AG04449 (cell line): Measurements from ENCODE around the gene LYVE1.

Experiments used
- CTCF ChIA-PET: fragments of 350-600 bp; formaldehyde crosslinking; extraction: SDS; loops from one replicate; lab custom pipeline; 2021; ENCODE audit warnings: antibody characterized with exemption; lab: Yijun Ruan, JAX
- POLR2A ChIA-PET: fragments of 400-600, 350-600 bp; formaldehyde crosslinking; extraction: SDS; loops from one replicate; lab custom pipeline; 2020; ENCODE audit warnings: antibody characterized with exemption, inconsistent platforms; lab: Yijun Ruan, JAX
- DNase-seq: peaks from one replicate; pipeline ENCODE4 v3.0.0-alpha.2; 2010; ENCODE audit warnings: low read depth, low spot score
- H3K4me3 ChIP-seq: 2 replicates; pipeline ENCODE4 v1.5.1; 2011; ENCODE audit warnings: low read depth, mild to moderate bottlenecking, control low read depth, low read length
- TF ChIP-seq, protein P1 (sequence below): IDR thresholded peaks from one replicate; pipeline ENCODE4 v1.5.1; 2011; ENCODE audit warnings: mild to moderate bottlenecking, moderate library complexity, low read length, control low read depth, inconsistent platforms; ENCODE audit not compliant: insufficient read depth; ENCODE audit errors: missing control alignments

LYVE1 gene

DNA sequence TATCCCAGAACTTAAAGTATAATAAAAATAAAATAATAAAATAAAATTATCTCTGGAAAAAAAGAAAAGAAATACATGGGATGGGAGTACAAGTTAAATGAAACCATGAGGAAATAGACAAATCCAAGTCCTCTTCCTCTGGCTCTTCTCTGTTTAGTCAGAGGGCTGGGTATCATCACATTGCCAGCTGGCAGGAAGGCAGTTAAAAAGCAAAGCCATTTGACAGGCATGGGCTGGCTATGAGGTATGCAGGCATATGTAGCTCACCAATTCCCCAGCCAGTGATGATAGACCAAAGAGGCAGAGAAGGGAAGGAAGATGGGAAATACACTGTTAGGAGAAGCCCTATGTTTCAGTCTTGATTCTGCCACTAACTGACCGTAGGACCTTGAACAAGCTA is 6.5 kb downstream of the LYVE1 start:
- ChIA-PET POLR2A (no interaction called here), CTCF (interaction anchor here (5.1 kb wide), 1 partner anchor 21 kb away, joined by 33 read pairs; the partner anchor contains the start of gene RNF141)
- H3K4me3 ChIP-seq = no peak overlapping the region
- TF ChIP-seq, protein P1, sequence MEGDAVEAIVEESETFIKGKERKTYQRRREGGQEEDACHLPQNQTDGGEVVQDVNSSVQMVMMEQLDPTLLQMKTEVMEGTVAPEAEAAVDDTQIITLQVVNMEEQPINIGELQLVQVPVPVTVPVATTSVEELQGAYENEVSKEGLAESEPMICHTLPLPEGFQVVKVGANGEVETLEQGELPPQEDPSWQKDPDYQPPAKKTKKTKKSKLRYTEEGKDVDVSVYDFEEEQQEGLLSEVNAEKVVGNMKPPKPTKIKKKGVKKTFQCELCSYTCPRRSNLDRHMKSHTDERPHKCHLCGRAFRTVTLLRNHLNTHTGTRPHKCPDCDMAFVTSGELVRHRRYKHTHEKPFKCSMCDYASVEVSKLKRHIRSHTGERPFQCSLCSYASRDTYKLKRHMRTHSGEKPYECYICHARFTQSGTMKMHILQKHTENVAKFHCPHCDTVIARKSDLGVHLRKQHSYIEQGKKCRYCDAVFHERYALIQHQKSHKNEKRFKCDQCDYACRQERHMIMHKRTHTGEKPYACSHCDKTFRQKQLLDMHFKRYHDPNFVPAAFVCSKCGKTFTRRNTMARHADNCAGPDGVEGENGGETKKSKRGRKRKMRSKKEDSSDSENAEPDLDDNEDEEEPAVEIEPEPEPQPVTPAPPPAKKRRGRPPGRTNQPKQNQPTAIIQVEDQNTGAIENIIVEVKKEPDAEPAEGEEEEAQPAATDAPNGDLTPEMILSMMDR = no peak
- DNase-seq = no peak

DNA sequence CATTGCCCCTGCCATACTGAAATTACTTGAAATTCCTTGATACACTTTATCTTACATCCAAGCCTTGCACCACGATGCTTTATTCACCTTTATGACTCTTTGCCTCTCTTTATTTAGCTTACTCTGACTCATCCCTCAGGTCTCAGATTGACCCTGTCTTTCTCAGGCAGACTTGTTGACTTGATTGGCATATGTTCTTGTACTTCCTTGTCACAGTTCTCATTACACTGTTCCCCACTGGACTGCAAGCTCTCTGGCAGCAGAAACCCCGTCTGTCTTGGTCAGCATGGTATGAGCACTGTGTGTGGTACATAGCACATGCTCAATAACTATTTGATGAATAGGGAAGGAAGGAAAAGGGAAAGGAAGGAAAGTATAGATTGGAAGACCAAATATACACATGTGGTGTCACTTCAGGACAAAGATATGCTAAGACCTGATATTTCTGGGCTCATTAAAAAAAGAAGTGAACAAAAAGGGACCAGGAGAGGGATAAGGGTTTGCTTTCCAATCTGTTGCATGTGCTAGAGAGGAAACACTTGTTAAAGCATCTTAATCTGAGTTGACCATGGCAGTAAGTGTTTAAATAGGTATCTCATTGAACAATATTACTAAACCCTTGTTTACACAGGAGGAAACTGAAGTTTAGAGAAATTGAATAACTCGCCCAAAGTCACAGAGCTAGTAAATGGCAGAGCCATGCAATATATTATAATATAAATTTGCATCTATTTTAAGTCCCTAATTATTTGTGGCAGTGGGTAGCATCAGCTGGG is 7.2 kb downstream of the LYVE1 start:
- ChIA-PET POLR2A (no interaction called here), CTCF (interaction anchor here (1.2 to 5.1 kb wide), 2 partner anchors 15 to 20 kb away, joined by 3 to 33 read pairs; partner anchors contain the start of gene RNF141)
- DNase-seq = no peak
- TF ChIP-seq, protein P1 = no peak
- no peak overlapping the region for H3K4me3 ChIP-seq

DNA sequence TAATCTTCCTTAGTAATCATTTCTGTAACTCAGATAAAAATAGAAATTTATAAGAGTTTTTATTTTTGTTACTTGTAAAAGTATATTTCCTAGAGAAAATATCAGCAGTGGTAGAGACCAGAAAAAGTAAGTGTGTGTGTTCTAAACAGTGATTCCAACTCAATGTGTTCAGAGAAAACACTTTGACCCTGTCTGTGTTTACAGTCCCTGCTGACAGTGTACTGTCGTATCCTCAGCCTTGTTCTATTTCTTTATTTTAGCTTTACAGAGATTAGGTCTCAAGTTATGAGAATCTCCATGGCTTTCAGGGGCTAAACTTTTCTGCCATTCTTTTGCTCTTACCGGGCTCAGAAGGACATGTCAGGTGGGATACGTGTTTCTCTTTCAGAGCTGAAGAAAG is 10.2 kb downstream of the LYVE1 start:
- ChIA-PET CTCF (interaction anchor here (5.1 kb wide), 1 partner anchor 17 kb away, joined by 33 read pairs; the partner anchor contains the start of gene RNF141), POLR2A (no interaction called here)
- H3K4me3 ChIP-seq = no peak overlapping the region
- TF ChIP-seq, protein P1 = no peak
- DNase-seq = no peak

DNA sequence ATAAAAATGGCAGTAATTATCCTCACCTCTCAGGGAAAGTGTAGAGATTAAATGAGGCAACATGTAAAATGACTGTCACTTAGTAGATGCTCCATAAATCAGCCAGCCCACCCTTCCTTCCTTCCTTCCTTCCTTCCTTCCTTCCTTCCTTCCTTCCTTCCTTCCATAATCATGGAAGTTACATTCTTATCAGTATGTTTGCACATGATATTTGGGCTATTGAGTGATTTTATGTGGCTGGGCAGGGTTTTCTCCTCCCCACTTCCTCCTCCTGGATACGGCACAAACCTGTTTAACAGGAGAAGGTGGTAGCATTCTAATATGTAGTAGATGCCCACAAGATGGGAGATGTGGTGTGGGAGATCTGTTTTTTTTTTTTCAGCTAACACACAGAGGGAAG is 11.9 kb downstream of the LYVE1 start:
- POLR2A ChIA-PET = no interaction called here
- CTCF ChIA-PET = interaction anchor here (1.8 to 3.3 kb wide), 2 partner anchors 8 to 15 kb away, joined by 5 to 25 read pairs; partner anchors contain the start of gene RNF141
- no peak overlapping the region for H3K4me3 ChIP-seq
- no peak for DNase-seq
- TF ChIP-seq, protein P1 = no peak

DNA sequence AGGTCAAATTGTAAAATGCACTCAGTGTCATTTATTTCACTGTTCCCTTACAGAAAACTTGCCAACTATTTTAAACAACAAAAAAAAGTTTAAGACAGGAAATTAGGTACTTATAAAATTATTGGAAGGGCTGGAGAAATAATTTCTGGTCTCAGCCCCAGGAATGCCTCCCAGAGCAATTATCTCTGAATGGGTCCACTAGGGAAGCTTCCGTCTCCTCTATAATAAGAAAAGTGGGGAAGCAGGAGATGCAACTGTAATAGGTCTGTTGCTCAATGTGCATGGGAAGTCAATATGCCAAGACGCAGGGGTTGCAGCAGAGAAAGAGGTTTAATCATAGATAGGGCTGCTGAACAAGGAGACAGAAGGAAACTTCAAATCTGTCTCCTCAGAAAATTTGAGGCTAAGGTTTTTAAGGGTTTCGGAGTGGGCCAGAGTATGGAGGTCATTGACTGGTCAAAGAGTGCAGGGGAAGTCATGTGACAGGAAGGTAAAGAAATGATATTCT is 16.6 kb downstream of the LYVE1 start:
- TF ChIP-seq, protein P1 = no peak
- POLR2A ChIA-PET = no interaction called here
- H3K4me3 ChIP-seq = no peak overlapping the region
- CTCF ChIA-PET = interaction anchor here (3.5 kb wide), 1 partner anchor 11 kb away, joined by 30 read pairs; the partner anchor contains the start of gene RNF141
- no peak for DNase-seq

DNA sequence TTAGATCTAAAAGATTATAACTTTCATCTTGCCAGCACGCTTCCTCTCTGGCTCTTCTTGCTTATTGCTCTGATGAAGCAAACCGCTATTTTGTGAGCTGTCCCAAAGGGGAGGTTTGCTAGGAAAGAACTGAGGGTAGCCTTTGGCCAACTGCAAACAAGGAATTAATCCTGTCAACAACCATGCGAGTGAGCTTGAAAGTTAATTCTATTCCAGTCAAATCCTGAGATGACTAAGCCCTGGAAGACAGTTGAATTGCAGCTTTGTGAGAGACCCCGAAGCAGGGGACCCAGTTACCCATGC is 17.2 kb downstream of the LYVE1 start:
- no peak for DNase-seq
- CTCF ChIA-PET = interaction anchor here (1.2 to 3.5 kb wide), 2 partner anchors 10 to 84 kb away, joined by 3 to 30 read pairs; partner anchors contain the start of gene RNF141
- POLR2A ChIA-PET = no interaction called here
- no peak overlapping the region for H3K4me3 ChIP-seq
- TF ChIP-seq, protein P1 = no peak
